Smooth muscle cell (in vitro differentiated cells): ENCODE measurements around the gene DNAH2. TPM values are rescaled to one million over a fixed set of nuclear protein-coding genes. Genes with fewer than 3 reads are reported as not detected.
A peak's percentile ranks its signal among the peaks of the same experiment; 100 is the strongest.

Experiments
- DNase-seq: peaks from one replicate; lab custom pipeline; 2025; ENCODE audit not compliant: unreplicated experiment; lab: John Stamatoyannopoulos, UW
- H2AFZ ChIP-seq: fragments of 200-600 bp; sonication (generic); 2 replicates; pipeline ENCODE4 v1.6.0; 2016; ENCODE audit warnings: antibody characterized with exemption, low read depth, mild to moderate bottlenecking
- H3F3A ChIP-seq: fragments of 200-600 bp; sonication (generic); 2 replicates; pipeline ENCODE4 v1.6.0; 2017; ENCODE audit warnings: antibody characterized with exemption, low read depth
- H3K27ac ChIP-seq: fragments of 200-600 bp; sonication (generic); 2 replicates; pipeline ENCODE4 v1.5.1; 2016; ENCODE audit warnings: low read depth, mild to moderate bottlenecking
- H3K27me3 ChIP-seq: fragments of 200-600 bp; sonication (generic); 2 replicates; pipeline ENCODE4 v1.6.1; 2016; ENCODE audit warnings: low read depth, mild to moderate bottlenecking
- H3K36me3 ChIP-seq: fragments of 200-600 bp; sonication (generic); 2 replicates; pipeline ENCODE4 v1.5.1; 2016; ENCODE audit warnings: low read depth
- H3K4me1 ChIP-seq: fragments of 200-600 bp; sonication (generic); 2 replicates; pipeline ENCODE4 v1.5.1; 2016; ENCODE audit warnings: low read depth
- H3K4me2 ChIP-seq: fragments of 200-600 bp; sonication (generic); 2 replicates; pipeline ENCODE4 v1.6.0; 2016; ENCODE audit warnings: mild to moderate bottlenecking
- H3K4me3 ChIP-seq: fragments of 200-600 bp; sonication (generic); 2 replicates; pipeline ENCODE4 v1.5.1; 2016; ENCODE audit warnings: mild to moderate bottlenecking
- H3K79me2 ChIP-seq: fragments of 200-600 bp; sonication (generic); 2 replicates; pipeline ENCODE4 v1.6.0; 2016; ENCODE audit warnings: low read depth, mild to moderate bottlenecking
- H3K9ac ChIP-seq: fragments of 200-600 bp; sonication (generic); 2 replicates; pipeline ENCODE4 v1.6.0; 2016; ENCODE audit warnings: low read depth
- H3K9me3 ChIP-seq: fragments of 200-600 bp; sonication (generic); replicated peaks from 2 replicates; pipeline ENCODE4 v1.5.1; 2016; ENCODE audit warnings: low read depth
- H4K20me1 ChIP-seq: fragments of 200-600 bp; sonication (generic); 2 replicates; pipeline ENCODE4 v1.6.0; 2016; ENCODE audit warnings: low read depth
- WGBS: methylation state at CpG from one replicate; pipeline ENCODE4 v1.1.7; 2016; ENCODE audit warnings: low lambda C conversion rate; 5-methylcytosine and 5-hydroxymethylcytosine counted together
- polyA plus RNA-seq: library from polyadenylated mRNA; unstranded; fragments of >200 nt; fragmentation: Nextera tagmentation; extraction: Ambion mirVana; gene quantifications from 2 replicates; pipeline ENCODE4 v1.2.1, GENCODE V29; 2016
- total RNA-seq: library from RNA; depleted of rRNA; stranded (reverse); fragments of >200 nt; gene quantifications from 2 replicates; pipeline ENCODE4 v1.2.3, GENCODE V29; 2014
- TF ChIP-seq, protein P1 (sequence below): fragments of 200-600 bp; sonication (generic); IDR thresholded peaks from 2 replicates; pipeline ENCODE4 v1.5.1; 2017; ENCODE audit warnings: borderline replicate concordance, mild to moderate bottlenecking, antibody characterized with exemption; ENCODE audit not compliant: insufficient read depth, poor library complexity, severe bottlenecking

Gene DNAH2
- total and polyA plus RNA-seq, 2 experiments from 2014 or later, result not detected

DNA sequence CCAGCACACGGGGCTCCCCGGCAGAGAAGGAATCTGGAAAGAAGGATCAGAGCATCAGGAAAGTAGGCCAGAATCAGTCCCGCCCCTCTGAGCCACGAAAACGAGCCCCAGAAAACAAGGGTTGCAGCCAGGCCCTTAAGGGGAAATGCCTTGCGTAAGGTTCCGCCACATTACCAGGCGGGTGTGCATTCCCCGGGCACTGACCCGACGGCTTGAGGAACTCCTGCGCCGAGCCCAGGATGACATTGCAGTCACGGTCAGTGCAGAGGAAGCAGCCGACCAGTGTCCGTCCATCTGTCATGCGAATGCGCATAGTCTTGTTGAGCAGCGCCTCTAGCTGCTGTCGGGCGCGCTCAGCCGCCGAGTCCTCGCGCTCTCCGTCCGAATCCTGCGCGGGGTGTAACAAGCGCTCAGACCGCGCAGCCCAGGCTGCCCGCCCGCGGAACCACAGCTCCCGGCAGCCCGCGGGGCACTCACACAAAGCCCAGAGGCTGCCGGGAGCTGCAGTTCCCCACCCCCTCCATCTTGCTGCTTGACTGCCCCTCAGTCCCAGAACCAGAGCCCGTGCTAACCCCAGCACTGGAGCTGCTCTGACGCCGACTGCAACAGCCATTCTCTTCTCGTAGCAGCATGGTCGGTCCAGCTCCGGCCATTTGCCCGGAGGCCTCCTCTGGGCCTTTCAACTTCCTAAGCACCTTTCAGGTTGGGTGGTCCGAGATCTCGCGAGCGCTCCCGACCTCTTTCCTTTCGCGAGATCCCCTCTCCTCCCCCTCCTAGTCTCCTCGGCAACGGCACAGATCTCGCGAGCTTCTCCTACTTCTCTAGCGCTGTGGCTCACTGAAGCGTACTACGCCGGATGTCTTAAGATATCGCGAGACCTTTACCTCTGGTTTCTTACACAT is 139.5 kb downstream of the DNAH2 start, which contains the start of gene NAA38:
TSS of gene NAA38 (minus strand) at position 749 of the 902 bp plus-strand sequence. CDS start at position 653, 96 bp downstream.
- H3K4me3 ChIP-seq, result peak within 1 kb of the TSS; percentile 49
- WGBS, result under 1% methylated on average over 64 of the region's 64 CpGs
- H4K20me1 ChIP-seq, result peaks cover 48% of the 10 kb centered on the region

GRCh38 chr17:7857713-7858521 is 140.4 kb downstream of the DNAH2 start, which contains the start of gene CYB5D1:
CYB5D1 (plus strand) TSS chr17:7858003; CDS start chr17:7858135, 132 bp downstream.
- H2AFZ ChIP-seq, result peak within 1 kb of the TSS; percentile 6
- no peaks in the 10 kb centered on the region for H3K9me3 ChIP-seq
- H3F3A ChIP-seq, result peaks cover 34% of the 10 kb centered on the region
- H3K36me3 ChIP-seq, result no peaks in the 10 kb centered on the region
- TF ChIP-seq, protein P1, sequence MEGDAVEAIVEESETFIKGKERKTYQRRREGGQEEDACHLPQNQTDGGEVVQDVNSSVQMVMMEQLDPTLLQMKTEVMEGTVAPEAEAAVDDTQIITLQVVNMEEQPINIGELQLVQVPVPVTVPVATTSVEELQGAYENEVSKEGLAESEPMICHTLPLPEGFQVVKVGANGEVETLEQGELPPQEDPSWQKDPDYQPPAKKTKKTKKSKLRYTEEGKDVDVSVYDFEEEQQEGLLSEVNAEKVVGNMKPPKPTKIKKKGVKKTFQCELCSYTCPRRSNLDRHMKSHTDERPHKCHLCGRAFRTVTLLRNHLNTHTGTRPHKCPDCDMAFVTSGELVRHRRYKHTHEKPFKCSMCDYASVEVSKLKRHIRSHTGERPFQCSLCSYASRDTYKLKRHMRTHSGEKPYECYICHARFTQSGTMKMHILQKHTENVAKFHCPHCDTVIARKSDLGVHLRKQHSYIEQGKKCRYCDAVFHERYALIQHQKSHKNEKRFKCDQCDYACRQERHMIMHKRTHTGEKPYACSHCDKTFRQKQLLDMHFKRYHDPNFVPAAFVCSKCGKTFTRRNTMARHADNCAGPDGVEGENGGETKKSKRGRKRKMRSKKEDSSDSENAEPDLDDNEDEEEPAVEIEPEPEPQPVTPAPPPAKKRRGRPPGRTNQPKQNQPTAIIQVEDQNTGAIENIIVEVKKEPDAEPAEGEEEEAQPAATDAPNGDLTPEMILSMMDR, result no peak
- peak within 1 kb of the TSS; percentile 88 for H3K27ac ChIP-seq
- H3K27me3 ChIP-seq, result no peaks in the 10 kb centered on the region
- 3% methylated on average over 48 of the region's 48 CpGs for WGBS
- H3K4me2 ChIP-seq, result peak within 1 kb of the TSS; percentile 84
- H3K4me3 ChIP-seq, result peak within 1 kb of the TSS; percentile 49
- peaks cover 32% of the 10 kb centered on the region for H3K4me1 ChIP-seq
- no peaks in the 10 kb centered on the region for H3K79me2 ChIP-seq
- H3K9ac ChIP-seq, result peak within 1 kb of the TSS; percentile 79
- no peak for DNase-seq
- H4K20me1 ChIP-seq, result peaks cover 43% of the 10 kb centered on the region

More for the DNA sequence above, 139.5 kb downstream of the DNAH2 start, which contains the start of gene NAA38:
- no peaks in the 10 kb centered on the region for H3K27me3 ChIP-seq
- TF ChIP-seq, protein P1, result peak; percentile 13
- H3K4me2 ChIP-seq, result peak within 1 kb of the TSS; percentile 84
- peak within 1 kb of the TSS; percentile 79 for H3K9ac ChIP-seq
- peaks cover 8% of the 10 kb centered on the region for H3K79me2 ChIP-seq
- peak; percentile 98 for DNase-seq
- peaks cover 32% of the 10 kb centered on the region for H3K4me1 ChIP-seq
- no peaks in the 10 kb centered on the region for H3K36me3 ChIP-seq
- H3K27ac ChIP-seq, result peak within 1 kb of the TSS; percentile 88
- H2AFZ ChIP-seq, result peak within 1 kb of the TSS; percentile 6
- peaks cover 39% of the 10 kb centered on the region for H3F3A ChIP-seq
- no peaks in the 10 kb centered on the region for H3K9me3 ChIP-seq

GRCh38 chr17:7858522-7858810 is 140.9 kb downstream of the DNAH2 start:
- no peak for DNase-seq
- H3K36me3 ChIP-seq, result no peaks in the 10 kb centered on the region
- 26% methylated on average over 20 of the region's 20 CpGs for WGBS
- peak overlapping the region; percentile 88 for H3K27ac ChIP-seq
- H4K20me1 ChIP-seq, result peaks cover 37% of the 10 kb centered on the region
- H3K4me1 ChIP-seq, result peaks cover 30% of the 10 kb centered on the region
- H3F3A ChIP-seq, result peaks cover 34% of the 10 kb centered on the region
- no peak overlapping the region for H2AFZ ChIP-seq
- no peaks in the 10 kb centered on the region for H3K79me2 ChIP-seq
- H3K4me3 ChIP-seq, result peak overlapping the region; percentile 49
- H3K9ac ChIP-seq, result peak overlapping the region; percentile 79
- H3K9me3 ChIP-seq, result no peaks in the 10 kb centered on the region
- no peaks in the 10 kb centered on the region for H3K27me3 ChIP-seq
- TF ChIP-seq, protein P1, result no peak
- H3K4me2 ChIP-seq, result peak overlapping the region; percentile 84
